Right renal pelvis (tissue), 4 donors: ENCODE measurements around the gene ARHGAP18. TPM values are rescaled to one million over a fixed set of nuclear protein-coding genes. Genes with fewer than 3 reads are reported as not detected.

Experiments used
- DNase-seq, 4 donors: peaks; one replicate each; pipeline ENCODE4 v3.0.0-alpha.2; 2013; ENCODE audit warnings: low read depth in 4 of 4, low spot score in 3 of 4, missing footprints in 1 of 4
- polyA plus RNA-seq, 4 donors: library from polyadenylated mRNA; unstranded; fragments of 120-200 nt; gene quantifications; one replicate each; pipeline ENCODE4 v1.2.1, GENCODE V29; 2013; ENCODE audit not compliant: insufficient read length in 4 of 4

The ARHGAP18 gene
- polyA plus RNA-seq = 10 to 100 TPM; 32.6 to 43.8 (median 36.9) TPM

GRCh38 chr6:129709769-129710449 is at the start of gene ARHGAP18:
TSS of gene ARHGAP18 (minus strand) at chr6:129710177. CDS start at chr6:129710136, 41 bp downstream.
- peak; percentile 71 to 82 (median 77) for DNase-seq

GRCh38 chr6:129755787-129756186 is 45.8 kb upstream of the ARHGAP18 start:
- no peak for DNase-seq

GRCh38 chr6:129754750-129755149 is 44.8 kb upstream of the ARHGAP18 start:
- DNase-seq = no peak

- DNase-seq = no peak
Measured at GRCh38 chr6:129753422-129753821, 43.4 kb upstream of the ARHGAP18 start.

GRCh38 chr6:129751384-129751783 is 41.4 kb upstream of the ARHGAP18 start:
- DNase-seq = no peak

GRCh38 chr6:129750360-129750759 is 40.4 kb upstream of the ARHGAP18 start:
- DNase-seq = no peak

GRCh38 chr6:129749749-129750120 is 39.8 kb upstream of the ARHGAP18 start:
- no peak for DNase-seq

- no peak for DNase-seq
Measured at GRCh38 chr6:129748901-129749748, 39.1 kb upstream of the ARHGAP18 start.

GRCh38 chr6:129748212-129748900 is 38.4 kb upstream of the ARHGAP18 start:
- DNase-seq = no peak

- no peak for DNase-seq
Measured at GRCh38 chr6:129747588-129748112, 37.7 kb upstream of the ARHGAP18 start.

- DNase-seq = no peak
Measured at GRCh38 chr6:129744880-129745237, 34.9 kb upstream of the ARHGAP18 start.

GRCh38 chr6:129744201-129744879 is 34.4 kb upstream of the ARHGAP18 start:
- DNase-seq = no peak

GRCh38 chr6:129740013-129740412 is 30.0 kb upstream of the ARHGAP18 start:
- no peak for DNase-seq

GRCh38 chr6:129736105-129736504 is 26.1 kb upstream of the ARHGAP18 start:
- no peak for DNase-seq

- no peak for DNase-seq
Measured at GRCh38 chr6:129733290-129733689, 23.3 kb upstream of the ARHGAP18 start.

- DNase-seq = no peak
Measured at GRCh38 chr6:129732542-129732941, 22.6 kb upstream of the ARHGAP18 start.

GRCh38 chr6:129732034-129732433 is 22.1 kb upstream of the ARHGAP18 start:
- DNase-seq = no peak

GRCh38 chr6:129731428-129731827 is 21.5 kb upstream of the ARHGAP18 start:
- DNase-seq = no peak

- DNase-seq = no peak
Measured at GRCh38 chr6:129730477-129731165, 20.6 kb upstream of the ARHGAP18 start.

- no peak for DNase-seq
Measured at GRCh38 chr6:129726650-129727049, 16.7 kb upstream of the ARHGAP18 start.
